ENCODE measurements around the gene MRPL12.
A peak's percentile ranks its signal among the peaks of the same experiment; 100 is the strongest.

MRPL12 gene

DNA sequence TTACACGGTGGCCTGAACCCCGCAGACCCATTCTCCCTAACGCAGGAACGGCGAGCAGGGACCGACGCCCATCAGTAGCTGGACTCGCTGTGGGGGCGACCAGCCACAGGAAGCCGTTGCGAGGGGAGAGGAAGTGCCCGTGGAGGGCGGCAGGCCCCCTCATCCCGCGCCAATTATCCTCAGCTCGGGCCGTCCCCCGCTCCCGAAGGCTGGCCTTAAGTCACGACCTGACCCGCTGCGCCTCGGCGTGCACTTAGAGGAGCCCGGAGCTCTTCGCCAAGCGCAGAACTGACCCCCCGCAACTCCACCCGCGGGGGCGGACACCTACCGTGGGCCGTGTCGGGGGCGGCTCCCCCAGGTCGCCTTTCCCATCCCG, 20.0 kb upstream of the MRPL12 start:
- DNase-seq (ENCODE audit: low read depth) = no peak
- Histone ChIP-seq H3K27me3 (replicated peaks; ENCODE audit: control insufficient read depth, insufficient read depth, low read length) (no peaks in the 10 kb centered on the region), H3K36me3 (ENCODE audit: control insufficient read depth, insufficient read depth, low read length, severe bottlenecking) (peaks cover 26% of the 10 kb centered on the region), H3K9me3 (ENCODE audit: control insufficient read depth, low read length) (no peaks in the 10 kb centered on the region), H3K4me1 (ENCODE audit: control insufficient read depth, insufficient read depth, low read length) (peaks cover 27% of the 10 kb centered on the region), H3K9ac (ENCODE audit: low read length) (peak overlapping the region; percentile 96), H3K4me3 (ENCODE audit: low read length) (peak overlapping the region; percentile 89)

DNA sequence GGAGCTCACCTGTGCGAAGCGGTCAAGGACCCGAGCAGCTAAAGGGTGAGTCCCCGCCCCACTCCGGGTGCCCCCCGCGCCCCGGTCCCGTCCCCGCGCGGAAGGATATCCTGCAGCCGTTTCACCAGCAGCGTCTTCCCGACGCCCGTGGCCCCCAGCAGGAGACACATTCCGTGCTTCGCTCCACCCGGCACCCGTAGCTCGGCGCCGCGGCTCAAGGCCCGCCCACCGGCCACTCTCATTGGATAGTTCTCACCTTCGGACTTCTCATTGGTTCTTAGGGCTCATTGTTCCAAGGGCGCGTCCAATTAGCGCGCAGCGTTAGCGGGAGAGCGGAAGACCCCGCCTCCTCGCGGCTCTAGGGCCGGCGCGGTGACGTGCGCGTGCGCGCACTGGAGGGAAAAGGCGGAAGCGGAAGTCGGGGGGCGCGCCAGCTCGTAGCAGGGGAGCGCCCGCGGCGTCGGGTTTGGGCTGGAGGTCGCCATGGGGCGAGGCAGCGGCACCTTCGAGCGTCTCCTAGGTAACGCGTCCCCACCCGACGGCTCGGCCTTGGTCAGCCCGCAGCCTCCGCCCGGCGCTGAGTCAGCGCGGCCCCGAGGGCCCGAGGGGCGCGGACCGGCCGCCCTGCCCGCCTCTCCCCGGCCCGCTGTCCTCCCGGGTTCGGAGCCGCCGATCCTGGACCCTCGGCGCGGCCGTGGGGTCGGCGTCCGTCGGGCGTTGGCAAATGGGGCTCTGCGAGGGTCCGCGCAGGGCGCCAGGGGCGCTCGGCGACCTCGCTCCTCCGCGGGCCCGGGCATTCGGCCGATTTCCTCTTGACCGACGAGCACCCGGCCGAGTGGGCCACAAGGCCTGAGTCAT, 19.4 kb upstream of the MRPL12 start, which contains the start of the genes ARL16 and HGS:
Gene ARL16, minus strand, starts transcription at position 214 of the 858 bp plus-strand sequence. Its CDS starts 44 bp downstream, at position 170.
Gene HGS, plus strand, starts transcription at position 428 of the 858 bp plus-strand sequence. Its CDS starts 56 bp downstream, at position 484.
- H3K4me3 ChIP-seq (ENCODE audit: low read length) = peak within 1 kb of the TSS; percentile 89
- peaks cover 27% of the 10 kb centered on the region for H3K4me1 ChIP-seq (ENCODE audit: control insufficient read depth, insufficient read depth, low read length)
- no peaks in the 10 kb centered on the region for H3K9me3 ChIP-seq (ENCODE audit: control insufficient read depth, low read length)
- H3K27me3 ChIP-seq (replicated peaks; ENCODE audit: control insufficient read depth, insufficient read depth, low read length) = no peaks in the 10 kb centered on the region
- peaks cover 32% of the 10 kb centered on the region for H3K36me3 ChIP-seq (ENCODE audit: control insufficient read depth, insufficient read depth, low read length, severe bottlenecking)
- H3K9ac ChIP-seq (ENCODE audit: low read length) = peak within 1 kb of the TSS; percentile 96
- peak; percentile 100 for DNase-seq (ENCODE audit: low read depth)

DNA sequence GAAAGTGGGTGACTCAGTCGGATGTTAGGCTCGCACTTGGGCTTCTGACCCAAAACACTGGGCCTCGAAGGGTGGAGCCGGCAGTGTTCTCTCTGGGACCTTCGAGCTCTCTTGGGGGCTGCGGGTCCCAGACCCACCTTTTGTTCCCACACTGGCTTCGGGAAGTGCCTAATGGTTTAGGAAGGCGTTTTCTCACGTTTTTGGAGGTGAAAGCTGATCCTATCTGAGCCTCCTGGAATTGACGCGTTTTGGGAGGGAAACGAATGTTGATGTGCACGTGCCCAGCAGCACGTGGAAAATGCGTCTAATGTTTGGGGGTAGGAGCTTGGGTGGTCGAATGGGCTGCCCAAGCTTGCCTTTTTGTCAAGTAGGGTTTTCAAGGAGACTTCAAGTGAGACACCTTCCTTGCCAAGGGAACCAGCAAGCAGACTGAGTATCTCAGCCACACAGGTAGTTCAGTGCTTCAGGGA, 18.7 kb upstream of the MRPL12 start:
- peaks cover 27% of the 10 kb centered on the region for H3K4me1 ChIP-seq (ENCODE audit: control insufficient read depth, insufficient read depth, low read length)
- peak overlapping the region; percentile 89 for H3K4me3 ChIP-seq (ENCODE audit: low read length)
- peak; percentile 87 for DNase-seq (ENCODE audit: low read depth)
- H3K9me3 ChIP-seq (ENCODE audit: control insufficient read depth, low read length) = no peaks in the 10 kb centered on the region
- H3K9ac ChIP-seq (ENCODE audit: low read length) = peak overlapping the region; percentile 90
- no peaks in the 10 kb centered on the region for H3K27me3 ChIP-seq (replicated peaks; ENCODE audit: control insufficient read depth, insufficient read depth, low read length)
- peaks cover 38% of the 10 kb centered on the region for H3K36me3 ChIP-seq (ENCODE audit: control insufficient read depth, insufficient read depth, low read length, severe bottlenecking)

DNA sequence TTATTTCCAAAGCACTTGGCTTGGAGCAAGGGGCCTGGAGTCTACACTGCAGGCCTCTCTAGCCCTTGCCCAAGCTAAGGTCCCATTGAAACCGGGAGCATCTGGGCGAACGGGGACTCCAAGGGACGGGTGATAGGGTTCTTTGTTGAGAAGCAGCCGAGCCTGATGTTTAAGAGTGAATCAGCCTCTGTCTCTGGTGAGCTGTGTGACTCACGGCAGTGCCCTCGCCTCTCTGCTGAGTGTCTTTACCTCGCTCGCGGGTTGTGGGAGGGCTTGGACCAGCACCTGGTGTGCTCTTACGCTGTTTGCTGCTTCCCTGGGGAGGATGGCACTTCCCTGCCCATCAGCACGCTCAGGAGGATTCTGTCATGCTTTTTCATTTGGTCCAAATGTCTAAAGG, 18.1 kb upstream of the MRPL12 start:
- DNase-seq (ENCODE audit: low read depth) = peak; percentile 64
- H3K4me1 ChIP-seq (ENCODE audit: control insufficient read depth, insufficient read depth, low read length) = peaks cover 27% of the 10 kb centered on the region
- H3K27me3 ChIP-seq (replicated peaks; ENCODE audit: control insufficient read depth, insufficient read depth, low read length) = no peaks in the 10 kb centered on the region
- H3K4me3 ChIP-seq (ENCODE audit: low read length) = peak overlapping the region; percentile 89
- peaks cover 45% of the 10 kb centered on the region for H3K36me3 ChIP-seq (ENCODE audit: control insufficient read depth, insufficient read depth, low read length, severe bottlenecking)
- no peaks in the 10 kb centered on the region for H3K9me3 ChIP-seq (ENCODE audit: control insufficient read depth, low read length)
- H3K9ac ChIP-seq (ENCODE audit: low read length) = peak overlapping the region; percentile 90

DNA sequence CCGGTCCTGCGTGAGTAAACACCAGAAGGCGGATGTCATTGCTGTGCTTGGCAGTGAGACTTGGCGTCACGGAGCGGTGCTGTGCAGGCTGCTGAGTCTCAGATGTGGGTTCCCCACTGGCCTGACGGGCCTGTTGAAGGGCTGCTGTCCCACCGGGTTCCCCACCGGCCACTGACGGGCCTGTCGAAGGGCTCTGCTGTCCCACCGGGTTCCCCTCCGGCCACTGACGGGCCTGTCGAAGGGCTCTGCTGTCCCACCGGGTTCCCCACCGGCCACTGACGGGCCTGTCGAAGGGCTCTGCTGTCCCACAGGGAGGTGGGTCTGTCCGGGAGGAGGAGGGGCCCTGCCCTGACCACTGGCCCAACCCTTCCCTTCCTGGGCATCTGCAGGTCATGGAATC, 16.6 kb upstream of the MRPL12 start:
- DNase-seq (ENCODE audit: low read depth) = no peak
- peaks cover 60% of the 10 kb centered on the region for H3K36me3 ChIP-seq (ENCODE audit: control insufficient read depth, insufficient read depth, low read length, severe bottlenecking)
- no peak overlapping the region for H3K4me3 ChIP-seq (ENCODE audit: low read length)
- no peaks in the 10 kb centered on the region for H3K9me3 ChIP-seq (ENCODE audit: control insufficient read depth, low read length)
- no peaks in the 10 kb centered on the region for H3K27me3 ChIP-seq (replicated peaks; ENCODE audit: control insufficient read depth, insufficient read depth, low read length)
- H3K4me1 ChIP-seq (ENCODE audit: control insufficient read depth, insufficient read depth, low read length) = peaks cover 27% of the 10 kb centered on the region
- no peak overlapping the region for H3K9ac ChIP-seq (ENCODE audit: low read length)

DNA sequence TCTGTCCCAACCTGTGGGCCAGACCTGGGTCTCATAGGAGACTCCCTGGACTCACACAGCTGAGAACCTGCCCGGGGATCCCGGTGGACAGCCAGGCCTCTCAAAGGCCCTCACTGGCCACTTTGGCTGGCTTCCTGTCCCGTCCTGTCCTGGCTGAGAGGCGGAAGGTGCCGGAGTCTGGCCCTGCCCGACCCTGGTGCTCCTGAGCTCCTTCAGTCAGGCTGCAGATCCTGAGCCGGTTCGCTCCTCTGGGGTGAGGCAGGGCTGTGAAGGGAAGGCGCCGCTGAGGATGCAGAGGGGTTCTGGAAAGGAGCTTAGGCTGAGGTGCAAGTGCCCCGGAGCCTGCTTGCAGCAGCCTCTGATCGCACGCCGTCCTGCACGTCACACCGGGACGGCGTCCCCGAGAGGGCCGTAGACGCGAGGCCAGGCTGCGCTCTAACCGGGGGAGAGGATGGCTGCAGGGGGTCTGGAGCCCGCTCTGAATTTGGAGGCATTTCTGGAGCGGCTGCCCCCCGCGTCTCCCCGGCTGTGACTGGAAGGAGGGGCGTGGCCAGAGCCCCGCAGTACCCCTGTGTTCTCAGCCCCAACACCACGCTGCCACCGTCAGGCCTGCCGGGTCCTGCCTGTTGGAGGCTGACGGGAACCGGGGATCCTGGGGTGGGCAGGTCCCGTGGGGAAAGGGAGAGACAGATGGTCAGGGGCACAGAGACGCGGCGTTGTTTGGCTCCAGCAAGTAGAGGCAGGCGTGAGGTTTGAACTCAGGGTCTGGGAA, 15.2 kb upstream of the MRPL12 start:
- no peaks in the 10 kb centered on the region for H3K9me3 ChIP-seq (ENCODE audit: control insufficient read depth, low read length)
- H3K9ac ChIP-seq (ENCODE audit: low read length) = no peak overlapping the region
- H3K4me3 ChIP-seq (ENCODE audit: low read length) = no peak overlapping the region
- peaks cover 71% of the 10 kb centered on the region for H3K36me3 ChIP-seq (ENCODE audit: control insufficient read depth, insufficient read depth, low read length, severe bottlenecking)
- H3K4me1 ChIP-seq (ENCODE audit: control insufficient read depth, insufficient read depth, low read length) = peaks cover 14% of the 10 kb centered on the region
- no peak for DNase-seq (ENCODE audit: low read depth)
- H3K27me3 ChIP-seq (replicated peaks; ENCODE audit: control insufficient read depth, insufficient read depth, low read length) = no peaks in the 10 kb centered on the region

DNA sequence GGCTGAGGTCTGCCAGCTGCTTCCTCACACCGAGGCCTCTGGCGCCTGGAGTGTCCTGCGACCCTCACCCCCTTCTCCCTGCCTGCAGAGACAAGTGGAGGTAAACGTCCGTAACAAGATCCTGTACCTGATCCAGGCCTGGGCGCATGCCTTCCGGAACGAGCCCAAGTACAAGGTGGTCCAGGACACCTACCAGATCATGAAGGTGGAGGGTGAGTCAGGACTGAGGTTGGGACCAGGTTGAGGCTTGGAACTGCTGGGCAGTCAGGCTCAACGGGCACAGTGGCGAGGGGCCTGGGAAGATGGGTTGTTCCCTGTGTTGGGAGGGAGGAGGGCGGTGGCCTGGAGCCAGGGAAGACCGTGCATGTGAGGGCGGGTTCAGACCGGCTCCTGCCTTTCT, 14.6 kb upstream of the MRPL12 start:
- no peak overlapping the region for H3K9ac ChIP-seq (ENCODE audit: low read length)
- no peaks in the 10 kb centered on the region for H3K9me3 ChIP-seq (ENCODE audit: control insufficient read depth, low read length)
- peaks cover 13% of the 10 kb centered on the region for H3K4me1 ChIP-seq (ENCODE audit: control insufficient read depth, insufficient read depth, low read length)
- H3K36me3 ChIP-seq (ENCODE audit: control insufficient read depth, insufficient read depth, low read length, severe bottlenecking) = peaks cover 77% of the 10 kb centered on the region
- no peak overlapping the region for H3K4me3 ChIP-seq (ENCODE audit: low read length)
- no peaks in the 10 kb centered on the region for H3K27me3 ChIP-seq (replicated peaks; ENCODE audit: control insufficient read depth, insufficient read depth, low read length)
- no peak for DNase-seq (ENCODE audit: low read depth)

DNA sequence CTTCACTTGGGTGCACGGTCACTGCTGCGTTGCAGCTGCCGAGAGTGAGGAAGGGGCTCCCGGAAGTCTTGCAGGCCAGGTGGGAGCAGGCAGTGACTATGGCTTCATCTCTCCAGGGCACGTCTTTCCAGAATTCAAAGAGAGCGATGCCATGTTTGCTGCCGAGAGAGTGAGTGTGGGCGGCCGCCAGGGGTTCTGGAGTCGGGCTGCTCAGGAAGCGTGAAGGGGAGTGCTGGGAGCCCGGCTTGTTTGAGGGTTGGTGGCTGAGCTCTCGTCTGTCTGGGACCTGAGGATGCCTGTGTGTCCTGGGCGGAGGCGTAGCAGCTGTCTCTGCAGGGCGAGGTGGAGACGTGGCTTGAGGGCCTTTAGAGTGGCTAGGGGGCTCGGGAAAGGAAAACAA, 13.1 kb upstream of the MRPL12 start:
- Histone ChIP-seq H3K9me3 (ENCODE audit: control insufficient read depth, low read length) (no peaks in the 10 kb centered on the region), H3K4me1 (ENCODE audit: control insufficient read depth, insufficient read depth, low read length) (peaks cover 6% of the 10 kb centered on the region), H3K36me3 (ENCODE audit: control insufficient read depth, insufficient read depth, low read length, severe bottlenecking) (peaks cover 91% of the 10 kb centered on the region), H3K27me3 (replicated peaks; ENCODE audit: control insufficient read depth, insufficient read depth, low read length) (no peaks in the 10 kb centered on the region), H3K4me3 (ENCODE audit: low read length) (no peak overlapping the region), H3K9ac (ENCODE audit: low read length) (no peak overlapping the region)
- DNase-seq (ENCODE audit: low read depth) = no peak

DNA sequence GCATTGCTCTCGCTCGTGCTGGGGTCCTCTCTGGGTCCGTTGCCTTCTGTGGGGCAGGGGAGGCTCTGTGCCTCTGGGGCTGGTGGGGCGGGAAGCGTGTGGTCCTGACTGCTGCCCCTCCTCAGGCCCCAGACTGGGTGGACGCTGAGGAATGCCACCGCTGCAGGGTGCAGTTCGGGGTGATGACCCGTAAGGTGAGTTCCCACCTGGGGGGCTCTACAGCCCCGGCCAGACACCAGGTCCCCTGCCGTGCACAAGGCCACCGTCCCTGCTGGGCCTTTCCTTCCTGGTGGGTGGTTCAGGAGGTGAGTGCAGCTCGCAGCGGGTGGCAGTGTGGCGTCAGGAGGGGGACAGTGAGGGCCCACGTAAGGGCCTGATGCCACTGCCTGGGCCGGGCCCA, 12.6 kb upstream of the MRPL12 start:
- Histone ChIP-seq H3K4me1 (ENCODE audit: control insufficient read depth, insufficient read depth, low read length) (peaks cover 1% of the 10 kb centered on the region), H3K4me3 (ENCODE audit: low read length) (no peak overlapping the region), H3K9me3 (ENCODE audit: control insufficient read depth, low read length) (no peaks in the 10 kb centered on the region), H3K27me3 (replicated peaks; ENCODE audit: control insufficient read depth, insufficient read depth, low read length) (no peaks in the 10 kb centered on the region), H3K9ac (ENCODE audit: low read length) (no peak overlapping the region), H3K36me3 (ENCODE audit: control insufficient read depth, insufficient read depth, low read length, severe bottlenecking) (peaks cover 96% of the 10 kb centered on the region)
- DNase-seq (ENCODE audit: low read depth) = no peak

DNA sequence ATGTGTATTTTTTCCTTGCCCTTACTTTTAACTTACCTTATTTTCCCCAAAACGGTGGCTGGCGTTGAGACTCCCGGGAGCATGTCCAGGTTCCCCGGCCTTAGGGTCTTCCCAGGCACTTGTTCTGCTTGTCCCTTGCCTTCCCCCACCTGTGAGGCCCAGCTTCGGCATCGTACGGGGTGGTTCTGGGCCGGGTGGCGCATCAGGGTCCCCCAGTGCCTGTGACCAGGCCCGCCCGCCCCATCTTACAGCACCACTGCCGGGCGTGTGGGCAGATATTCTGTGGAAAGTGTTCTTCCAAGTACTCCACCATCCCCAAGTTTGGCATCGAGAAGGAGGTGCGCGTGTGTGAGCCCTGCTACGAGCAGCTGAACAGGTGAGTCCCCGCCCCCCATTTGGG, 12.0 kb upstream of the MRPL12 start:
- no peak for DNase-seq (ENCODE audit: low read depth)
- Histone ChIP-seq H3K4me3 (ENCODE audit: low read length) (no peak overlapping the region), H3K9ac (ENCODE audit: low read length) (no peak overlapping the region), H3K36me3 (ENCODE audit: control insufficient read depth, insufficient read depth, low read length, severe bottlenecking) (peaks cover 97% of the 10 kb centered on the region), H3K9me3 (ENCODE audit: control insufficient read depth, low read length) (no peaks in the 10 kb centered on the region), H3K4me1 (ENCODE audit: control insufficient read depth, insufficient read depth, low read length) (no peaks in the 10 kb centered on the region), H3K27me3 (replicated peaks; ENCODE audit: control insufficient read depth, insufficient read depth, low read length) (no peaks in the 10 kb centered on the region)

DNA sequence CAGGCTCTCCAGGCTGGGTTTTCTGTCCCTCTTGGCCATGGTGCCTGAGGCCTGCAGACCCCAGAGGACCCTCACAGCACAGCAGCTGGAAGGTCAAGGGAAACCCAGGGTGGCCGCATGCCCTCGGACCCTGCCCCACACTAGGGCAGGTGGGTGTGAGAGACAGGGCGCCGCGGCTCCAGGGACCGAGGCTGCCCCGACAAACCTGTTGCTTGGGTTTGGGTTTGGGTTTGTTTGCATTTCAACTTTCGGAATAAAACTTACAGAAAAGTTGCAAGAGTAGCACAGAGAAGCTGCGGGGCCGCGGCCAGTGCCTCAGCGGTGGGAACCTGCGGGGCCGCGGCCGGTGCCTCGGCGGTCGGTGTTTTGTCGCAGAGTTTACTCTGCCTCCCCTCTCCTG, 11.6 kb upstream of the MRPL12 start:
- Histone ChIP-seq H3K36me3 (ENCODE audit: control insufficient read depth, insufficient read depth, low read length, severe bottlenecking) (peaks cover 97% of the 10 kb centered on the region), H3K9ac (ENCODE audit: low read length) (no peak overlapping the region), H3K4me1 (ENCODE audit: control insufficient read depth, insufficient read depth, low read length) (no peaks in the 10 kb centered on the region), H3K27me3 (replicated peaks; ENCODE audit: control insufficient read depth, insufficient read depth, low read length) (no peaks in the 10 kb centered on the region), H3K9me3 (ENCODE audit: control insufficient read depth, low read length) (no peaks in the 10 kb centered on the region), H3K4me3 (ENCODE audit: low read length) (no peak overlapping the region)
- DNase-seq (ENCODE audit: low read depth) = no peak
